Activated effector memory CD4-positive, alpha-beta T cell treated with Interleukin-2 at 50 U/mL for 16 hours (primary cell): ENCODE measurements around the gene BICRA.
"Not testable (repeated sequence)": the region's sequence is repeated elsewhere in the genome, so short reads cannot be mapped to it uniquely, and the experiment has no call there.

ENCODE experiments used
- DNase-seq: peaks from one replicate; pipeline ENCODE4 v3.0.0-alpha.2; 2020

BICRA gene

GRCh38 chr19:47608969-47609905, at the start of gene BICRA:
TSS of gene BICRA (plus strand) at chr19:47609134. CDS start at chr19:47673575, 64,441 bp downstream.
- DNase-seq: peak; percentile 78

GRCh38 chr19:47560999-47561398, 47.9 kb upstream of the BICRA start:
- no peak for DNase-seq

DNA sequence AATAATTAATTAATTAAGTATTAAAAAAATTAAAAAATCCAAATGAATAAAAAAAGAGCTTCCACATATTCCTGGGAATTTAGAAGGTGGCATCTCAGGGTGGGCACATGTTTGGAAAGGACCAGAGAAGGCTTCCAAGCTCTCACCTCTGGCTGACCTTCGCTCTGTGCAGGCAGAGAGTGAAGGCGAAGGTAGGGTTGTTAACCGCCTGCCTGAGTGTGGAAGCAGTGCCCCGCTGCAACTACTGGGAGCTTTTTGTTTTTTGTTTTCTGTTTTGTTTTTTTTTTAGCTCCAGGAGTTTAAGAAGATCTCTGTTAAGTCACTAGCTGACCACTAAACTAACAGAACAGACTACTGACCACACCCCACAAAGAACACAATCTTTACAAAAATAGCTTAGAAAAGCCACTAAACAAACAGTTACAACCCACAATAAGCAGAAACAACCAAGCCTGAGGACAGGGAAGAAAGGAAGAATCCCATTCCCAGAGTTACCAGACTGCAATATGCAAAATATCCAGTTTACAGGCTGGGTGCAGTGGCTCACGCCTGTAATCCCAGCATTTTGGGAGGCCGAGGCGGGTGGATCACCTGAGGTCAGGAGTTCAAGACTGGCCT, 47.4 kb upstream of the BICRA start:
- DNase-seq: no peak

- DNase-seq: no peak
Measured at GRCh38 chr19:47564081-47564480, 44.9 kb upstream of the BICRA start.

DNA sequence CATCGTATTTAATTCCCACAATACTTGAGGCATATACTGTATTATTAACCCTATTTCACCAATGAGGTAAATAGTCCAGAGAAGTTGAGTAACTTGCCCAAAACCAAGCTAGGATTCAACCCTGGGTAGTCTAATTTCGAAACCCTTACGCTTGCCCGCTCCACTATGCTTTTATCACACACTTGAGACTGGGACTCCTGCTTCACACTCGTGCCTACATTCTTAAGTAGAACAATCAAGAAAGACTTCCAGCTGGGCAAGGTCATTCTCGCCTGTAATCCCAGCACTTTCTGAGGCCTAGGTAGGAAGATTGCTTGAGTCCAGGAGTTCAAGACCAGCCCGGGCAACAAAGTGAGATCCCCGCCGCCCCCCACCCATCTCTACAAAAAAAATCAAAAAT, 39.6 kb upstream of the BICRA start:
- DNase-seq: no peak

DNA sequence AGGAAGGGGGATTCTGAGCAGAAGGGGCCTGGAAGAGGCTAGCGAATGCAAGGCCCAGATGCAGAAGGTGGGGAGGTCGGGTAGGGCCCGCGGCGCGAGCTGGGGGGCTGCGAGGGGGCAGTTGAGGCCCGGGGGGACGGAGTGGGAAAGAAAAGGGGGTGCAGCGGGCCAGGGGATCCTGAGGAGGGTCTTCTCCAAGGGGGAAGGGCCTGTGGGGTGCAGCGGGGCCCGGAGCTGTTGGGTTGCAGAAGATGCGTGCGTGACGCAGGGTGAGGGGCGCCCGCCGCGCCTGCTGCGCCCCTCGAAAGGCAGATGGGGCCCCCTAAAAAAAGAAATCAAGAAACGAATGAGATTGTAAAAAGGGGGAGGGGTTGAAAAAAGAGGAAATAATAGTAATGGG, 36.3 kb upstream of the BICRA start:
- DNase-seq: no peak

DNA sequence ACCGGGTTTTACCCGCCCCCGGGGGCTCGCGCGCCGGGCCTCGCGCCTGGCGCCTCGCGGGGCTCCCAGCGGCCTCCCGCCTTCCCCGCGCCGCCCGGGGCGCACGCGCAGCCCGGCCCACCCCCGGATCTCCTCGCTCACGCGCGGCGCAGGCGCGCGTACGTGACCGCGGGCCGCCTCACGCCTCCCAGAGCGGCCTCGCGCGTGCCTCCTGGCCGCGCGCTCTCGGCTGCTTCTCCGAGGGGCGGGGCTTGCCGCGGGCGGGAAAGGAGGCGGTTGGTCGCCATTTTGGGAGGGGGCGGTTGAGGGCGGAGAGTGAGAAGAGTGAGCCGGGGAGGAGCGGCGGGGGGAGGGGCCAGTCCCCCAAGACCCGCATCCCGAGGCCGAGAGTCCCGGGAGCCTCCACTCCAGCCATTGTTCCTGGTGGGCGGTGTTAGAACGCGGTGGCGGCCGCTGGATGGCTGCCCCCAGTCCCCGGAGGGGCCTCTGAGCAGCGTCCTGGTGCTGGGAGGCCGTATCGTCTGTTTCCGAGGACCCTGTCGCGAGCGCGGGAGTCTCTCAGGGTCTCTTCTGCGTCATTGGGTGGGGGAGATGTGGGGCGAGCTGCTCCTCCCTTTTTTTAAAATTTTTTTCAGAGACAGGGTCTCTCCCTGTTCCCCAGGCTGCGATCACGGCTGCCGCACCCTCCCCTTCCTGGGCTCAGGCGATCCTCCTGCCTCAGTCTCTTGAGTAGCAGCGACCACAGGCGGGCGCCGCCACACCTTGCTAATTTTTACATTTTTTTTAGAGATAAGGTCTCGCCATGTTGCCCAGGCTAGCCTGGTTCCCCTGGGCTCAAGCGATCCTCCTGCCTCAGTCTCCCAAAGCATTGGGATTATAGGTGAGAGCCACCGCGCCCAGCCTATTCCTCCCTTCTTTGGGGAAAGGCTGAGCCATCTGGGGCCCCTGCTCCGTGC, 35.6 kb upstream of the BICRA start, which contains the start of gene ZNF541:
ZNF541 (minus strand) TSS at position 78 of the 956 bp plus-strand sequence. CDS start 17,292 bp downstream, outside the sequence.
- peak; percentile 84 for DNase-seq

GRCh38 chr19:47580397-47580796, 28.5 kb upstream of the BICRA start:
- DNase-seq: no peak

- no peak for DNase-seq
Measured at GRCh38 chr19:47581605-47582319, 27.2 kb upstream of the BICRA start.

GRCh38 chr19:47582320-47582909, 26.5 kb upstream of the BICRA start:
- no peak for DNase-seq

DNA sequence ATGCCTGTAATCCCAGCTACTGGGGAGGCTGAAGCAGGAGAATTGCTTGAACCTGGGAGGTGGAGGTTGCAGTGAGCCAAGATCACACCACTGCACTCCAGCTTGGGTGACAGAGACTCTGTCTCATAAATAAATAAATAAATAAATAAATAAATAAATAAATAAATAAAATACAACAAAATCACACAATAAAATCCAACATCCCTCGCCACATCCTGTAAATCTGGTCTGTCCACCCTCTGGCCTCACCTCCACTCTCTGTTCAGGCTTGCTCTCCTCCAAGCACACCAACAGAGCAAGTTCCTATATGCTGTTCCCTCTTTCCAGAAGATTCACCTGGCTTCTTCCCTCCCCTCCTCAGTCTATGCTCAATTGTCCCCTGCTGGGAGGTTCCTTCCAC, 25.8 kb upstream of the BICRA start:
- not testable (repeated sequence) for DNase-seq

- DNase-seq: no peak
Measured at GRCh38 chr19:47587295-47587694, 21.6 kb upstream of the BICRA start.

GRCh38 chr19:47589824-47590223, 19.1 kb upstream of the BICRA start:
- no peak for DNase-seq

DNA sequence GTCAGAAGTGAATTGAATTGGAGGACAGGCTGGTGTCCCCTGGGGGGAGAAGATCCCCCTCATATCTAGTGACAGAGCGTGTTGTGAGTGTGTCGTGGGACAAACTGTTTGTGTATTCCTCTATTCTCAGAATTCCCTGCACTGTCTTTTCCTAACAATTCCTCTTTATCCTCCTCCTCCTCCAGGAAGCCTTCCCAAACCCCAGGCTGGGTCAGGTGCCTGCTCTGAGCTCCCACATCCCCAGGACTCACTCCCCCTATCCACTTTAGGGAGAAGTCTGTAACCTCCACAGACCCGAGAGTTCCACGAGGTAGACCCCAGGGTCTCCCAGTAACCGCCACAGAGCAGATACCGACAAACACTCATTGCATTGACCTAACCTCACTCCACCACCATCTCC, 15.1 kb upstream of the BICRA start:
- no peak for DNase-seq

DNA sequence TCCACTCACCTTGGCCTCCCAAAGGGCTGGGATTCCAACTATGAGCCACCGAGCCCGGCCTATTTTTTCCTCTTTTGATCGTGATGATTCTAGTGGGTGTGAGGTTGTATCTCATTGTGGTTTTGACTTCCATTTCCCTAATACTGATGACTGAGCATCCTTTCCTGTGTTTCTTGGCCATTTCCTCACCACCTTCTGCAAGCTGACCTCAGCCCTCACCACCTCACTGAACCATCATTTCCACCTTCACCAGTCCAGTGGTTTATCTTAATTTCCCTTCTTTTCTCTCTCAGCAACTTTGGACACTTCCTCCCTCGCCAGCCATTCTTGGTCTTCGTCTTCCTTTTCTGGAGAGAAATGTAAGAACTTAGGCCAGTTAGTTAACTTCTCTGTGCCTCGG, 13.0 kb upstream of the BICRA start:
- no peak for DNase-seq

DNA sequence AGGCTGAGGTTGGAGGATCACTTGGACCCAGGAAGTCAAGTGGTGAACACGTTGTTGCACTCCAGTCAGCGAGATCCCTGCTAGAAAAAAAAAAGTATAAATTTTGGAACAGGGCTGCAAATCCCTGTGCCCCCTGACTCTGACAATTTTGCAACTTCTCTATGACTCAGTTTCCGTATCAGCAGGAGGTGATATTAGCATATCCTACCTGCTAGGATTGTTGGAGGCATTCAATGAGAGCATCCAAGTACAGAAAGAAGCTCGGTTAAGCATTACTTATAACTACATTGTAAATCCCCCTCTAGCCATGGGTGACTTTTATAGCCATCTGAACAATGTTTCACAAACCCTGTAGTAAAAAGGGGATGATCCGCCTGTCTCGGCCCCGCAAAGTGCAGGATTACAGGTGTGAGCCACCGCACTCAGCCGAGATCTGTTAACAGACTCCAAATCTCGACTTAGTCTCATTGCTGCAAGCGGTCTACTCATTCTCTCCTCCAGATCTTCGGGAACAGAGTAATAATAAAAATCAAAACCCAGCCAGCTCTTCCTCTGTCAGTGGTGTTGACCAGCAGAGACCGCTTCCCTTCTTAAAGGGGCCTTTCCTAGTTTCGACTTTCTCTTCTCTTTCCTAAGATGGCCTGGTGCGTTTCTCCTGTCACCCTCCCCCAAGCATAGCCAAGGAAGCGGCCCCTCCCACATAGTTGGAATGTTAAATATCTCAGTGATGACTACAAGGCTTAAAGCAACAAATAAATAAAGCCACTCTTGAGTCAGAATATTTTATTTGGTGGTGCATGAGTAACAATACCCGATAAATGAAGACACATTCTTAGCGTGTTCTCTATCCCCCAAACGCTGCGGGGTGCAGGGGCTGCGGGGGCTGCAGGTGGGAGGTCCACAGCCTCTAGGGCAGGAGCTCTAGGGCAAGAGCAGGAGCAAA, 10.3 kb upstream of the BICRA start:
- DNase-seq: no peak

DNA sequence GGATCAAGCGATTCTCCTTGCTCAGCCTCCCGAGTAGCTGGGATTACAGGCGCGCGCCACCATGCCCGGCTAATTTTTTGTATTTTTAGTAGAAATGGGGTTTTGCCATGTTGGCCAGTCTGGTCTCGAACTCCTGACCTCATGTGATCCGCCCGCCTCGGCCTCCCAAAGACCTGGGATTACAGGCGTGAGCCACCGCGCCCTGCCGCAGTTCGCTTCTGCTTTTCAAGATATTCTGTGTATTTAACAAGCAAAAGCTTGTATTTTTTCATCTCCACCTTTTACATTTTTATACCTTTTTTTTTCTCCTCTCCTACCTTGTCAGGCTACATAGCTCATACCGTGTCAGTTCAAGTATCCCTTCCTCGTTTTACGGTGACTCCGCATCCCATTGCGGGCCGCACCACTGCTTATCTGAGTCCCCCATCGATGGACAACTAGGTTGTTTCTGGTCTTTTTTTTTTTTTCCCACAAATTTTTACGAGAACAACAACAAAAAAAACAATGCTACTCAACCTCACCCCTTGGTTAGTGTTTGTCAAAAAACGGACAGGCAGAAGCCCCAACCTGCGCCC, 9.2 kb upstream of the BICRA start:
- not testable (repeated sequence) for DNase-seq

DNA sequence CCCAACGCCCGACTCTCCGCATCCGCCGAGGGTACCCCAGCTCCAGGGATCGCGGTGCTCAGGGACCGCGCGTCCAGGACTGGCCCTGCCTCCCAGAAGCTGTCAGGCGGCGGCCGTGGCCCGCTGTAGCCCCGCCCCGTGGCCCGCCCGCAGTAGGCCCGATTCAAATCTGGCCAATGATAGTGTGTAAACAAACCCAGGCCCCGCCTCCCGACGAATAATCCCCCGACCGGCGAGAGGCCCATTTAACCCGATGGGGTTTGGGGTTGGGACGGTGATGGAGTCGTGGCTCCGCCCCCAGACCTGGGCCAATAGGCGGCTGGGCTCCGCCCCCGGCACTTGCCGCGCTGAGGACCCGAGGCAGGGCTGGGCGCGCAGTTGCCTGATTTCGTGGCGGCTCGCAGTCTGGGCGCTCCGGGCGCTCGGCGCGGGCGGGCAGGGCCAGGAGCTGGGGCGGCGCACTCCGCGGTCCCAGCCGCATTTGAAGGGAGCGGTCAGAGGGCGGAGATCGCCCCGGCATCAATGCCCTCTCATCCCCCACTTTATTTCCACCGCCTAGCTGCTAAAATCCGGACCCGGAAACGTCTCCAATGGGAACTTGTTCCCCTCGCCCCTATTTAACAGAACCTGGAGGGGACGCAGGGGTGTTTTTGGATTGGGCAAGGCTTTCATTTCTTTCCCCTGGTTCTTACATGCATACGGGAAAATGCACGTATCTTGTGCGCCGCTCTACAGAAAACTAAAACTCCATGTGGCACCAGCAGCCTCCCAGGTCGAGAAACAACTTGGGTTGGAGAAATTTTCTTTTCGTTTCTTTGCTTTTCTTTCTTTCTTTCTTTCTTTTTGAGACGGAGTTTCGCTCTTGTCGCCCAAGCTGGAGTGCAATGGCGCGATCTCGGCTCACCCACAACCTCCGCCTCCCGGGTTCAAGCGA, 8.4 kb upstream of the BICRA start:
- DNase-seq: peak; percentile 100
